Endodermal cell (in vitro differentiated cells): ENCODE data around the gene TRMT44. TPM values are rescaled to one million over a fixed set of nuclear protein-coding genes. Genes with fewer than 3 reads are reported as not detected.

ENCODE experiments used
- DNase-seq: peaks from one replicate; pipeline ENCODE4 v3.0.0-alpha.2; 2017
- H3K27ac ChIP-seq: 2 replicates; pipeline ENCODE4 v1.5.1; 2013; ENCODE audit warnings: mild to moderate bottlenecking, low read depth, low read length, moderate library complexity
- H3K27me3 ChIP-seq: 2 replicates; pipeline ENCODE4 v1.6.1; 2013; ENCODE audit warnings: mild to moderate bottlenecking, low read length, moderate library complexity; ENCODE audit not compliant: insufficient read depth, control insufficient read depth, poor library complexity, severe bottlenecking
- H3K36me3 ChIP-seq: 2 replicates; pipeline ENCODE4 v1.7.0; 2013; ENCODE audit warnings: mild to moderate bottlenecking, low read length, moderate library complexity; ENCODE audit not compliant: control insufficient read depth, insufficient read depth
- H3K4me1 ChIP-seq: one replicate; pipeline ENCODE4 v1.7.0; 2013; ENCODE audit warnings: low read length; ENCODE audit not compliant: control insufficient read depth, insufficient read depth
- H3K4me3 ChIP-seq: 2 replicates; pipeline ENCODE4 v1.5.1; 2013; ENCODE audit warnings: mild to moderate bottlenecking, low read length, moderate library complexity
- H3K9ac ChIP-seq: 2 replicates; pipeline ENCODE4 v1.6.1; 2013; ENCODE audit warnings: mild to moderate bottlenecking, low read length, moderate library complexity; ENCODE audit not compliant: poor library complexity, severe bottlenecking; ENCODE audit errors: extremely low read depth
- H3K9me3 ChIP-seq: 2 replicates; pipeline ENCODE4 v1.6.1; 2013; ENCODE audit warnings: mild to moderate bottlenecking, low read length, moderate library complexity; ENCODE audit not compliant: control insufficient read depth
- H3K27ac Mint-ChIP-seq: 2 replicates; pipeline ENCODE4 v1.8.0; 2020; ENCODE audit warnings: mixed read lengths
- H3K27me3 Mint-ChIP-seq: 2 replicates; pipeline ENCODE4 v1.8.0; 2021; ENCODE audit warnings: mild to moderate bottlenecking, mixed read lengths; ENCODE audit not compliant: insufficient read depth
- H3K36me3 Mint-ChIP-seq: 2 replicates; pipeline ENCODE4 v1.8.0; 2020; ENCODE audit warnings: low read depth, mixed read lengths
- H3K4me1 Mint-ChIP-seq: 2 replicates; pipeline ENCODE4 v1.8.0; 2020; ENCODE audit warnings: mixed read lengths
- H3K4me3 Mint-ChIP-seq: 2 replicates; pipeline ENCODE4 v1.8.0; 2020; ENCODE audit warnings: mild to moderate bottlenecking, moderate library complexity, mixed read lengths
- H3K9me3 Mint-ChIP-seq: 2 replicates; pipeline ENCODE4 v1.8.0; 2020; ENCODE audit warnings: mild to moderate bottlenecking, mixed read lengths
- WGBS, 2 experiments: methylation state at CpG; one replicate each; pipeline versions ENCODE4 v1.1.5 to v1.1.7; 2013; ENCODE audit warnings: missing lambda C conversion rate in 2 of 2, mixed read lengths in 1 of 2; ENCODE audit not compliant: insufficient coverage in 1 of 2, insufficient read length in 1 of 2; 5-methylcytosine and 5-hydroxymethylcytosine counted together
- total RNA-seq, 2 donors: library from RNA; stranded (reverse); fragmentation: NEBNext Ultra II Directional in 1 of 2; extraction: Animal tissue kit (Norgen Biotek cat#: 25700) in 1 of 2; gene quantifications; 2 replicates in 1 of 2; 3 replicates in 1 of 2; pipeline ENCODE4 v1.2.1, GENCODE V29; 2021
- TF ChIP-seq, protein P1 (sequence below): fragments of 200-600 bp; sonication (generic); conservative IDR thresholded peaks from 2 replicates; pipeline ENCODE4 v1.5.0; 2021; ENCODE audit warnings: antibody characterized with exemption, mild to moderate bottlenecking

The TRMT44 gene
- total RNA-seq, 2 donors from 2014 or later = 45.9 to 114 TPM

DNA sequence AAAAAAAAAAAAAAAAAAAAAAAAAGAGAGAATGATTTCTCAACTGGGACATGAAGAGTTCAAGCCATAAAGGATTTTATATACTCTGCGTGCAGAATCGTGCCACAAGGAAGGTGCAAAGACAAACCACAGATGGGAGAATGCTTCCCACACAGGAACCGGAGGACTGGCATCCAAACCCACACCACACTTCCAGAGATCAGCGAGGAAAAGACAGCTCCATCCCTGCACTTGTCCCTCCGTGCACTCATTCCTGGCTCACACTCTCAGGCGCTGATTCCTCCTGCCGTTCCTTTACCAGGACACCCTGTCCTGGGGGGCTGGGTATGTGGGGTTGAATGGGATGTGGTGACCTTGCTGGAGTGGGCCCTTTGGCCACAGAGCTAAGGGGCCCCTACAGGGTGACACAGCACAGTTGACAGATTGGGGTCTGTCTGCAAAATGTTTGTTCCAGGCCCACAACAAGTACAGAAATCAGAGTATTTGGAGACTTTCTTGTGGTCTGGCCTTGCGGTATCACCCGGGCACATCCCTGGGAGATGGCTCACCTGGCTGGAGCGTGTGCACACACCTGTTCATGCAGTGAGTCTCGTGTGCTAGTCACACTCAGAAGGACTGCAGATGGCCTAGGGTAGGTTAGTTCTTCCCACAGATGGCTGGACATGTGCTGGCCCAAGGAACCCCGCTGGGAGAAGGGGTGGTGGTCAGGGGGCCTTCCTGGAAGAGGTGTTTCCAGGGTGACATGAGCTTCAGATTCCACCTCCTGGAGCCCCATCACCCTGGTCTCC lies 84.2 kb downstream of the TRMT44 start:
- H3K27me3 ChIP-seq = no peaks in the 10 kb centered on the region
- H3K4me1 ChIP-seq = no peaks in the 10 kb centered on the region
- peaks cover 14% of the 10 kb centered on the region for H3K9me3 Mint-ChIP-seq
- no peak for DNase-seq
- no peak overlapping the region for H3K27ac ChIP-seq
- peaks cover 4% of the 10 kb centered on the region for H3K27me3 Mint-ChIP-seq
- H3K4me3 Mint-ChIP-seq = no peak overlapping the region
- no peaks in the 10 kb centered on the region for H3K36me3 Mint-ChIP-seq
- H3K9me3 ChIP-seq = peaks cover 18% of the 10 kb centered on the region
- no peak overlapping the region for H3K4me3 ChIP-seq
- H3K27ac Mint-ChIP-seq = no peak overlapping the region
- no peak overlapping the region for H3K9ac ChIP-seq
- TF ChIP-seq, protein P1, sequence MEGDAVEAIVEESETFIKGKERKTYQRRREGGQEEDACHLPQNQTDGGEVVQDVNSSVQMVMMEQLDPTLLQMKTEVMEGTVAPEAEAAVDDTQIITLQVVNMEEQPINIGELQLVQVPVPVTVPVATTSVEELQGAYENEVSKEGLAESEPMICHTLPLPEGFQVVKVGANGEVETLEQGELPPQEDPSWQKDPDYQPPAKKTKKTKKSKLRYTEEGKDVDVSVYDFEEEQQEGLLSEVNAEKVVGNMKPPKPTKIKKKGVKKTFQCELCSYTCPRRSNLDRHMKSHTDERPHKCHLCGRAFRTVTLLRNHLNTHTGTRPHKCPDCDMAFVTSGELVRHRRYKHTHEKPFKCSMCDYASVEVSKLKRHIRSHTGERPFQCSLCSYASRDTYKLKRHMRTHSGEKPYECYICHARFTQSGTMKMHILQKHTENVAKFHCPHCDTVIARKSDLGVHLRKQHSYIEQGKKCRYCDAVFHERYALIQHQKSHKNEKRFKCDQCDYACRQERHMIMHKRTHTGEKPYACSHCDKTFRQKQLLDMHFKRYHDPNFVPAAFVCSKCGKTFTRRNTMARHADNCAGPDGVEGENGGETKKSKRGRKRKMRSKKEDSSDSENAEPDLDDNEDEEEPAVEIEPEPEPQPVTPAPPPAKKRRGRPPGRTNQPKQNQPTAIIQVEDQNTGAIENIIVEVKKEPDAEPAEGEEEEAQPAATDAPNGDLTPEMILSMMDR = no peak
- 93 to 98% methylated on average over 8 to 12 of the region's 12 CpGs for WGBS, 2 experiments
- H3K4me1 Mint-ChIP-seq = peaks cover 2% of the 10 kb centered on the region
- no peaks in the 10 kb centered on the region for H3K36me3 ChIP-seq

DNA sequence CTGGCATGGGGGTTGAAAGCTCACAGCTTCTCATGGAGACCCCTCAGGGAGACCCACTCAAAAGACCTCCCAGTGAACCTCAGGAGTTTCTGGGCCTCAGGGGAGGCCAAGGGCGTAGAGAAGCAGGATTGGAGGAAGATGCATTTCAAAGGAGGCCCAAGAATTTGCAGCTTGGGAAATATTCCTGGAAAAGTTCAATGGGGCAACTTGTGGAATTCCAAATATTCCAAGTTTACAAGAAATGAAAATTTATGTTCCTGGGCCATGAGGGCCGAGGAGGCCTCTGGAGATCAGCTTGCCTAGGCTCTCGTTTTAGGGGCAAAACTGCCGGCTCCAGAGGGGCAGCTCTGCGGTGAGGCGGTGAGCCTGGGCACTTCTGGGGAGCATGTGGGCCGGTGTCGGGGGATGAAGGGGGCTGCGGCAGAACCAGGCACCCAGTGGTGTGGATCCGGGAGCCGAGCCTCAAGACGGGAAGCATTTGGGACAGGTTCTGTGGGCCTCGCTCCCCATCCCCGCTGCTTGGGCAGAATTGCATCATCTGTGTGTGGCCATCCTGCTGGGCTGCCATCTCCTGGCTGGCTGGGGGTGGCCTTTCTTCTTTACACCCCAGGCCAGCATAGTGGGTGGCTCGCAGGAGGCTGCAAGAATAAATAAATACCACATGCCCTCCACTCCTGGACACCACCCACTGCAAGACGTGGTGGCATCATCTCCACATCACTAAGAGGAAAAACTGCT lies 85.0 kb downstream of the TRMT44 start:
- Histone ChIP-seq H3K27ac (no peak overlapping the region), H3K9ac (no peak overlapping the region), H3K4me3 (no peak overlapping the region), H3K27me3 (no peaks in the 10 kb centered on the region), H3K36me3 (no peaks in the 10 kb centered on the region), H3K4me1 (no peaks in the 10 kb centered on the region), H3K9me3 (peaks cover 13% of the 10 kb centered on the region)
- Mint-ChIP-seq H3K9me3 (peaks cover 9% of the 10 kb centered on the region), H3K4me3 (no peak overlapping the region), H3K27me3 (peaks cover 4% of the 10 kb centered on the region), H3K27ac (no peak overlapping the region), H3K4me1 (peaks cover 2% of the 10 kb centered on the region), H3K36me3 (no peaks in the 10 kb centered on the region)
- 83 to 92% methylated on average over 7 to 16 of the region's 16 CpGs for WGBS, 2 experiments
- no peak for DNase-seq
- TF ChIP-seq, protein P1 = no peak

Other genes with a start within 250 kb of the TRMT44 start
- gene SH3TC1, start 241.5 kb upstream of the TRMT44 start, total RNA-seq = 1 to 10 TPM; 1.9 to 2.6 TPM
- gene HTRA3, start 171.0 kb upstream of the TRMT44 start, total RNA-seq = 1 to 10 TPM; 3.2 to 4.6 TPM
- gene ACOX3, start 54 bp upstream of the TRMT44 start, total RNA-seq = 100 to 1,000 TPM in 1 of 2 donors, 10 to 100 TPM in 1; 55.1 to 146 TPM
- gene GPR78, start 139.6 kb downstream of the TRMT44 start, total RNA-seq = 1 to 10 TPM; 3.7 to 8.1 TPM
- 10 to 100 TPM; 23.9 to 33.6 TPM for gene CPZ, start 152.0 kb downstream of the TRMT44 start, total RNA-seq